ENCODE measurements around the gene OBI1.

The OBI1 gene

DNA sequence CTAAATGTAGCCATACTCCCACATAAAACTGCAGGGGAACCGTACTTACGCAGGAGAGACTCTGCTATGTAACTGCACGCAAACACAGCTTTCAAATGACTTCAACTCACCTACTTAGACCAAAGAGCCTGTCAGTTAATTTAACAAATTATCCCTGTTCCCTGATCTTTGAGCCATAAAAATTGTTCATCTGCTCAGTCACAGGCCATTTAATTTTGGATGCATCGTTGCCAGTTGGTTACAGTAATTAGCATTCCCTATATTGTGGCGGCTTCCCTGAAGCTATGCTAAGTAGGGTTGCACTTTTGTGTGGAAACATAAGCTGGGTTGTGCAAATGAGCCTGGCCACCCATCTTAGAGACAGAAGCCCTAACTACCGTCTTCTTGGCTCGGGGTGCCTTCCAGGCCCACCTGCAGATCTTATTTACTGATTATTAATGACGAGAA lies 21.2 kb upstream of the OBI1 start:
- TF ChIP-seq, protein P1, sequence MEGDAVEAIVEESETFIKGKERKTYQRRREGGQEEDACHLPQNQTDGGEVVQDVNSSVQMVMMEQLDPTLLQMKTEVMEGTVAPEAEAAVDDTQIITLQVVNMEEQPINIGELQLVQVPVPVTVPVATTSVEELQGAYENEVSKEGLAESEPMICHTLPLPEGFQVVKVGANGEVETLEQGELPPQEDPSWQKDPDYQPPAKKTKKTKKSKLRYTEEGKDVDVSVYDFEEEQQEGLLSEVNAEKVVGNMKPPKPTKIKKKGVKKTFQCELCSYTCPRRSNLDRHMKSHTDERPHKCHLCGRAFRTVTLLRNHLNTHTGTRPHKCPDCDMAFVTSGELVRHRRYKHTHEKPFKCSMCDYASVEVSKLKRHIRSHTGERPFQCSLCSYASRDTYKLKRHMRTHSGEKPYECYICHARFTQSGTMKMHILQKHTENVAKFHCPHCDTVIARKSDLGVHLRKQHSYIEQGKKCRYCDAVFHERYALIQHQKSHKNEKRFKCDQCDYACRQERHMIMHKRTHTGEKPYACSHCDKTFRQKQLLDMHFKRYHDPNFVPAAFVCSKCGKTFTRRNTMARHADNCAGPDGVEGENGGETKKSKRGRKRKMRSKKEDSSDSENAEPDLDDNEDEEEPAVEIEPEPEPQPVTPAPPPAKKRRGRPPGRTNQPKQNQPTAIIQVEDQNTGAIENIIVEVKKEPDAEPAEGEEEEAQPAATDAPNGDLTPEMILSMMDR (conservative IDR thresholded peaks at IDR 0.05; ENCODE audit: low read depth, low read length), result no peak
- no peak overlapping the region for H3K4me3 ChIP-seq (ENCODE audit: low read length)
- no peak for DNase-seq (ENCODE audit: low read depth)

DNA sequence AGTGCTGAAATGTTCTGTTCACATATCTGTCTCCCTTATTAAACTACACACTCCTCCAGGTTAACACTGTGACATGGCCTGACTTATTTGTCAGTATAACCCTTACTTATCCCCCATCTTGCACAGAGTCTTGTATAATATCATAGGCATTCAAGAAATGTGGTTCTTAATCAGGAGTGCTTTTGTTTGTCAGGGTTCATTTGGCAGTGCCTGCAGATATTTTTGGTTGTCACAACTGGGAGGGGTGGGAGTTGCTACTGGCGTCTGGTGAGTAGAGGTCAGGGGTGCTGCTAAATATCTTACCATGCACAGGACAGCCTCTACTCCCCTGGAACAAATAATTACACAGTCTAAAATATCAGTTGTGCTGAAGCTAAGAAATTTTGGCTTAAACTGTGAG lies 20.4 kb upstream of the OBI1 start:
- no peak for DNase-seq (ENCODE audit: low read depth)
- no peak overlapping the region for H3K4me3 ChIP-seq (ENCODE audit: low read length)
- TF ChIP-seq, protein P1 (conservative IDR thresholded peaks at IDR 0.05; ENCODE audit: low read depth, low read length), result no peak

GRCh38 chr13:78675112-78675511 lies 16.2 kb upstream of the OBI1 start:
- no peak for DNase-seq (ENCODE audit: low read depth)
- TF ChIP-seq, protein P1 (conservative IDR thresholded peaks at IDR 0.05; ENCODE audit: low read depth, low read length), result no peak
- no peak overlapping the region for H3K4me3 ChIP-seq (ENCODE audit: low read length)

DNA sequence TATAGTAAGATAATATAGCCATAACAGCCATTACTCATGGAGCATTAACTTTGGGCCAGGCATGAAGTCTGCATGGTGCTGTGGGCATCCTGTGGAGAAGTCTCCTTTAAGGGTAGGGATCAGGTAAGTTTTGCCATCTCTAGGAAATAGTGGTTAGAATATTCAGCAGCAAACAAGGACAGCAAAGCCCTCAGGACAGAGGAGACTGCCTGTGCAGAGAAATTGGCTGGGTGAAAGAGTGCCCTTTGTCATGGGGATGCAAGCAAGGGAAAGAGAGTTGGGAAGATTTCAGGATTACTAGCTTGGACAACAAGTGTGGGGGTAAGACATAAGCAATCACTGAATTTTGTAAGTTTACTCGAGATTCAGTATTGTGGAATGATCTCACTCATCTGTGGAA lies 15.7 kb upstream of the OBI1 start:
- TF ChIP-seq, protein P1 (conservative IDR thresholded peaks at IDR 0.05; ENCODE audit: low read depth, low read length), result no peak
- H3K4me3 ChIP-seq (ENCODE audit: low read length), result no peak overlapping the region
- DNase-seq (ENCODE audit: low read depth), result no peak

- no peak overlapping the region for H3K4me3 ChIP-seq (ENCODE audit: low read length)
- TF ChIP-seq, protein P1 (conservative IDR thresholded peaks at IDR 0.05; ENCODE audit: low read depth, low read length), result no peak
- no peak for DNase-seq (ENCODE audit: low read depth)
Observed at GRCh38 chr13:78662467-78662866, 3.5 kb upstream of the OBI1 start.

DNA sequence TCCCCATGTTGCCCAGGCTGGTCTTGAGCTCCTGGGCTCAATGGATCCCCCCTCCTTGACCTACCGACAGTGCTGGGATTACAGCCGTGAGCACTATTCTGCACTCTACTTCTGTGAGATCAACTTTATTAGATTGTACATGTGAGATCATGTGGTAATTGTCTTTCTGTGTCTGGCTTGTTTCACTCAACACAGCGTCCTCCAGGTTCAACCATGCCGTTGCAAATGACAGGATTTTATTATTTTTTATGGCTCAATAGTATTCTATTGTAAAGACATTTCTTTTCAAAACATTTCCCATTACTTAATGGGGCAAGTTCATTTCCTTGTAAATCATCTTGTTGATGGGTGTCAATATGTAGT lies 1.5 kb upstream of the OBI1 start:
- TF ChIP-seq, protein P1 (conservative IDR thresholded peaks at IDR 0.05; ENCODE audit: low read depth, low read length), result no peak
- peak overlapping the region; percentile 95 for H3K4me3 ChIP-seq (ENCODE audit: low read length)

DNA sequence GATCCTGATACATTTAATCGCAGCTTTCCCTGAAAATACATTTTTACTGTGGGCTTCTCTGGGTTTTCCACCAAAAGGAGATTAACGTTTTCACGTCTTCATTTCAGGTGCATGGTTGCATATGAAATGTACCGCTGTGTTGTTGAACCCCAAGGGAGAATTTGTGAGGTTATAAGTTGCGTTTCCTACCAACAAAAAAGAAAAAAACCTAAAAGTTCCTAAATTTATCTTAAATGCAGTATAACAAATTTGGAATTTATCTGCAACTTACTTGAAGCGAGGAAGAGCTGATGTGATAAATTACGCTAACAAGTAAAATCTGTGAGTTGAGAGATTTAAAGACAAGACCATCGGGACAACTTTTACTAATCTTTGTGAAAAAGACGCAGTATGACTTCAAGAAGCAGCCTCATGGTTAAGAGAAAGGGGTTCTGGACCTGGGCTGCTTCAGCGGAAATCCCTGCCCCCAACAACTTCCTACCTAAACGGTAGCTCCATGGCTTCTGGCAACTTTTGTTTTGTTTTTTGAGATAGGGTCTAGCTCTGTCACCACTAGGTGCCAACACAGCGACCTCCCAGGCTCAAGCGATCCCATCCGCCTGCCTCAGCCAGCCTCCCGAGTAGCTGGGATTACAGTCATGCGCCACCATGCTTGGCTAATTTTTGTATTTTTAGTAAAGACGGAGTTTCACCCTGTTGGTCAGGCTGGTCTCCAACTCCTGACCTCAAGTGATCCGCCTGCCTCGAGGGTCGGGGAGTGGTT lies 958 bp upstream of the OBI1 start:
- TF ChIP-seq, protein P1 (conservative IDR thresholded peaks at IDR 0.05; ENCODE audit: low read depth, low read length), result peak; percentile 13
- peak overlapping the region; percentile 95 for H3K4me3 ChIP-seq (ENCODE audit: low read length)
- DNase-seq (ENCODE audit: low read depth), result no peak

More for the DNA sequence above, 1.5 kb upstream of the OBI1 start:
- DNase-seq (ENCODE audit: low read depth), result no peak

All from retinal pigment epithelial cell (primary cell).